ENCODE data around the gene PLA1A.

GRCh38 chr3:119553823-119554415 lies 43.8 kb upstream of the PLA1A start:
- TF ChIP-seq ZNF274 (IDR thresholded peaks at IDR 0.05; ENCODE audit: low read depth, low read length) (no peak), YY1 (IDR thresholded peaks at IDR 0.05; ENCODE audit: insufficient read depth, insufficient read length) (no peak)
